Measurements from ENCODE around the gene NFKB2.

Gene NFKB2

GRCh38 chr10:102408728-102409603, 13.5 kb downstream of the NFKB2 start:
- DNase-seq (ENCODE audit: low read depth) = peak; percentile 67

- DNase-seq (ENCODE audit: low read depth) = no peak
Measured at GRCh38 chr10:102409604-102410428, 14.3 kb downstream of the NFKB2 start.

- no peak for DNase-seq (ENCODE audit: low read depth)
Measured at GRCh38 chr10:102410429-102411073, 15.0 kb downstream of the NFKB2 start.

GRCh38 chr10:102411341-102412255, 16.1 kb downstream of the NFKB2 start:
- no peak for DNase-seq (ENCODE audit: low read depth)

GRCh38 chr10:102412293-102412692, 16.8 kb downstream of the NFKB2 start:
- DNase-seq (ENCODE audit: low read depth) = no peak

- no peak for DNase-seq (ENCODE audit: low read depth)
Measured at GRCh38 chr10:102413053-102413705, 17.7 kb downstream of the NFKB2 start.

GRCh38 chr10:102413806-102414561, 18.5 kb downstream of the NFKB2 start:
- DNase-seq (ENCODE audit: low read depth) = no peak

GRCh38 chr10:102414749-102415148, 19.2 kb downstream of the NFKB2 start:
- DNase-seq (ENCODE audit: low read depth) = no peak

- DNase-seq (ENCODE audit: low read depth) = no peak
Measured at GRCh38 chr10:102416283-102416682, 20.8 kb downstream of the NFKB2 start.

- no peak for DNase-seq (ENCODE audit: low read depth)
Measured at GRCh38 chr10:102416695-102417094, 21.2 kb downstream of the NFKB2 start.

GRCh38 chr10:102418622-102419268, 23.2 kb downstream of the NFKB2 start, which contains the start of gene PSD:
PSD (minus strand) TSS chr10:102418785; CDS start chr10:102417038, 1,747 bp downstream.
- no peak for DNase-seq (ENCODE audit: low read depth)

GRCh38 chr10:102419269-102420180, 24.0 kb downstream of the NFKB2 start:
- peak; percentile 42 for DNase-seq (ENCODE audit: low read depth)

- DNase-seq (ENCODE audit: low read depth) = no peak
Measured at GRCh38 chr10:102420181-102420713, 24.7 kb downstream of the NFKB2 start.

GRCh38 chr10:102420714-102421506, 25.4 kb downstream of the NFKB2 start, which contains the start of gene FBXL15:
FBXL15 (plus strand) TSS chr10:102420836; CDS start chr10:102421130, 294 bp downstream.
- peak; percentile 94 for DNase-seq (ENCODE audit: low read depth)

- DNase-seq (ENCODE audit: low read depth) = no peak
Measured at GRCh38 chr10:102421507-102421756, 25.9 kb downstream of the NFKB2 start.

GRCh38 chr10:102421757-102422512, 26.4 kb downstream of the NFKB2 start:
- DNase-seq (ENCODE audit: low read depth) = no peak

Data from activated gamma-delta T cell treated with anti-CD3 and anti-CD28 coated beads, Interleukin-2, amount 50 U/mL, for 16 hours (primary cell).